ENCODE results near the gene PRF1.

Gene PRF1

DNA sequence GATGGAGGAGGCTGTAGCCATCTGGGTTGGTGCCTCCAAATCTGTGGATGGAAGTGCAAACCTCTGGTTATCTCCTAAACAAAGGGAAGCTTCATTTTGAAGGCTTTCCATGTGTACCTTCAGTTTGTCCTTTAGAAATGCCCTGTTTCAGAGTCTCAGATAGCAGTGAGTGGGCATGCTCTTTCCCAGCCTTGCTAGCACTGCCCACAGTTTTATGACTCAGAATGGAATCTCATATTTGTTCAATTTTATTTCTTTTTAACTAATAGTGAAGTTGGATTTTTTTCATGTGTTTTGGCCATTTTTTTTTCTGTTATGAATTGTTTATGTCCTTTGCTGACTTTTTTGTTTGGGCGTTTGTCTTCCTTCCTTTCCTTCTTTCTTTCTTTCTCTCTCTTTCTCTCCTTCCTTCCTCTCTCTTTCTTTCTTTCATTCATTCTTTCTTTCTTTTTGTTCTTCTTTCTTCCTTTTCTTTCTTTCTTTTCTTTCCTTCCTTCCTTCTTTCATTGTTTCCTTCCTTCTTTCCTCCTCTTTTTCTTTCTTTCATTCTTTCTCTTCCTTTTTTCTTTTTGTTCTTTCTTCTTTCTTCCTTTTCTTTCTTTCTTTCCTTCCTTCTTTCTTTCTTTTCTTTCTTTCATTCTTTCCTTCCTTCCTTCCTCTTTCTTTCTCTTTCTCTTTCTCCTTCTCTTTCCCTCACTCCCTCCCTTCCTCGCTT lies 25.6 kb downstream of the PRF1 start:
- no peak for DNase-seq (ENCODE audit: low read depth, low spot score)

DNA sequence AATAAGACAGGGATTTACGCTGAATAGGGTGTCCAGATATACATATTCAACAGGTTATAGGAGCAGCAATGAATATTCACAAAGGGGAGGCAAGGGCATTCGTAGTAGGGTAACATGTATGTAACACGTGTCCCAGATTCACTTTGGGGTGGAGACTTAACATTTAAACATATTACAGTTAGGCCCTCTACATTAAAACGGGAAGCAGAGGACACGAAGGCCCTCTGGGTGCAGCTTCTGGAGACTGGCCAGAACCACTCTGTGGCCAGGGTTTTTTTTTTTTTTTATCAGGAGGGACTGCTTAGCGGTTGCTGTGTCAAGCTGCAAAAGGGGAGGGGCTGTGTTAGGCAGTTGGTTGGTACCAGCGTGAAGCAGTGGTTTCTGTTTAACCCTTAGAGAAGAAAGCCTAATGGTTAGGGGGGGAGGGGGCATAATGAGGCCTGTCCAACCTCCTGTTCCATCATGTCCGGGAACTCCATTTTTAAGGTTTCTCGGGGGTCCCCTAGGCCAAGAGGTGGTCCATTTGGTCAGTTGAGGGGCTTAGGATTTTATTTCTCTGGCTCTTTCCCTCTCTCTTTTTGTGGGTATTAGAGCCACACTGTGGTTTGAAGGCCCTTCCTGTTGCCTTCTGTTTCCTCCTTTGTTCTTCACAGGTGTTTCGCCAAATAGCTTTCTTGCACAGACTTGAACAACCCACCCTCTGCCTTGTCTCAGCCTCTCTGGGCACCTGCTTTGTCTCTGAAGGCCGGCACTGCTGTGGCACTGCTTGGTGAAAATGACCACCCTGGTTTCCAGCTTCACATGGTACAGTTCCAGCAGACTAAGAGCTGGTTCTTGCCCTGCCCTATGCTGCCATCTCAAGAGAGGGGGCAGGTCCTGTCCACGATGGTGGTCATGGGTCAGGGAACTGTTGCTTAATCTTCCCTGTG lies 26.4 kb downstream of the PRF1 start:
- no peak for DNase-seq (ENCODE audit: low read depth, low spot score)

DNA sequence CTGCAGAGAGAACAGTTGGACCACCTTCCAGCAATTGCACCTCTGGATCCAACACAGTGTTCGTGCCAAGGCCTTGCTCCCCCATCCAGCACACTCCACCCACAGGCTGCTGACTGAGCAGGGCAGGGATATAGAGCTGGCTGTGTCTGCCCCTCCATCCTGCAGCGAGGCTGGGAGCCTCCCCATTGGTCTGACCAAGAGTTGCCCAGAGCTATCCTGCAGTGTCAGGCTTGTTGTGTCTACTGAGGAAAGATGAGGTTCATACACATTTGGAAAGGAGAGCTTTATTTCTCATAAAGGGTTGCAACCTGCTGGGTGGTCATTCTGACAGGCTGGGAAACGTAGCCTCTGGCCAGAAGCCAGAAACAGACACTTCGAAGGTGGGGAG lies 27.1 kb downstream of the PRF1 start:
- no peak for DNase-seq (ENCODE audit: low read depth, low spot score)

DNA sequence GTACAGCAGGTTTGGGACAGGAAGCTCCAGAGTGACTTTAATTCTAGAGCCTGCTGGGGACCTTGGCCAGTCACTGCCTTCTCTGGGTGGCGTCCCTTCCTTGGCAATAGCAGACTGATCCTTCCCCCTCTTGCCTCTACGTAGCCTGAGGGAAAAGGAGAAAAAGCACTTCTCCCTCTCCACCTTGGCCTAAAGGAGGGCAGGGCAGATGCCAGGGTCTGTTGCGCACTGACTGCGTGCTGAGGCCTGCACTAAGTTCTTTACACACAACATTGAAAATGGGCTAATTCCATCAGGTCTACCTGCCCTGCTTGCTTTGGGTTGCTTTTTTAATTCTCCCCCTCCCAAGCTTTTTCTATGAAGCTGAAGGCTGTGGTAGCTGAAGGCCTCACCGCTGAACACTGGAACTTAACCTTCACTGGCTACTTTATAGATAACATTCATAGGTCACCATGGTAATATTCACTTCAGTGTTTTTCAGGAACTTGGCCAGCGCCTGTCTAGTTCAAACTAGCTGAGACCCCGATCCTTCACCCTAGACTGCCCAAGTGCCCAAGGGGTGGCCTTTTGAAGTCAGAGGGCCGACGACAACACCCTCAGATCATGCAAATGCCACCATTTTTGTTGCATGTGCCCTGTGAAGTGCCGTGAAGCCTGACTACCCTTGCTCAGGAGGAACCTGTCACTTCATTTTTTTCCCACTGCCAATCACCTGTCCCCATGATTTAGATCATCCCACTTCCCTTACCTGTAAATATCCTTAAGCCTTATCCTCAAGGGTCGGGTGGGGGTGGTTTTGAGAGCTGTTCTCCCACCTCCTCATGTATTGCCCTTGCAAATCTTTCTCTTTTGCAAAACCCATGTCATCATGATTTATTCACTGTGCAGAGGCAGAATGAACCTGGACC lies 28.7 kb downstream of the PRF1 start:
- no peak for DNase-seq (ENCODE audit: low read depth, low spot score)

DNA sequence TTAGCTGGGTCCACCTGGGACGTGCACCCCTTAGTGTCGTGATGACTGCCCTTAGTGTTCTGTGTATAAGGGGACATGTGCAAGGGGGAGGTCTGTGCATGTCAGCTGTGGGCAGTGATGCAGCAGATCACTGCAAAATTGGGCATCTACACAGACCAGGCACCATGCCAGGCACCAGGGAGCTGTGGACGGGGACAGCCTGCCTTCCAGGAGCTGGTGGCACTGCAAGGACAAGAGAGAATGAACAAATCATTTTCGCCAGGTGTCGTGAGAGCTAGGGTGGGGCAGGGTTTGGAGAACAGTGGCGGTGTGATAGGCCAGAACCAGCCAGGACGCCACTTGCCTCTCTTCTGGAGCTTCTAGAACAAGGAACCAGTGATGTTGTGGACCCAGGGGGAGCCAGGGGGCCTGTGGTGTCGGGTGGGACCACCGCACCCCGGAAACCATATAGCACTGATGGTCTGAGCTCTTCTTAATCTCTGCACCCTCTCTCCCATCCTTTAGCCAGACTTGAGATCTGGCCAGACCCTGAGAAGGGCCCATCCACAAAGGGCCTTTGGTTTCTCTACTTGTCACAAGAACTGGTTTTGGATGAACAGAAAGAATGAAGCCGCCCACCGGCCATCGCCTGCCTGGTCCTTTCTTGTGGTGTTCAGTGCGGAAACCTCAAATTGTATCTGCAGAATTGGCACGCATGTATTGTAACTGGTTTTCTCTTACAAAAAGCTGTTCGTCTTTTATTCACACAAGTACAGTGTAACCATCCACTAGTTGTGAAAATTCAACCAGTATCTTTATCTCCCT lies 30.7 kb downstream of the PRF1 start:
- no peak for DNase-seq (ENCODE audit: low read depth, low spot score)

DNA sequence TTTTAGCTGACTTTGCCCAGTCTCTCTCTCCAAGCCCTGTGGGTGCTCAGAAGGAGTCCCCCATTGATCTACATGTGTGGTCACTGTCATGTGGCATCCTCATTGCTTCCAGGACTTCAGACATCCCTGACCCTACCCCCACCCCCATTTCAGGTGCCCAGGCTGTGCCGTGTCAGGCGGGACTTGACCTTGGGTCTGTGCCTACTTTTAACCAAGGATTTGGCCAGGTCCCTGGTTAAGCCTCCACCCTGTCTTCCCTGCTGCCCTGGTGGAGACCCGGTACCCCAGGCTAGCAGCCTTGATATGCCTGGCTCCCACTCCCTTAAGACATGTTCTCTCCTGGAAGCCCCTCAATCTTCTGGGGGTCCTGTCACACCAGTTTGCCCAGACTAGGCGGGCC lies 31.3 kb downstream of the PRF1 start:
- no peak for DNase-seq (ENCODE audit: low read depth, low spot score)

DNA sequence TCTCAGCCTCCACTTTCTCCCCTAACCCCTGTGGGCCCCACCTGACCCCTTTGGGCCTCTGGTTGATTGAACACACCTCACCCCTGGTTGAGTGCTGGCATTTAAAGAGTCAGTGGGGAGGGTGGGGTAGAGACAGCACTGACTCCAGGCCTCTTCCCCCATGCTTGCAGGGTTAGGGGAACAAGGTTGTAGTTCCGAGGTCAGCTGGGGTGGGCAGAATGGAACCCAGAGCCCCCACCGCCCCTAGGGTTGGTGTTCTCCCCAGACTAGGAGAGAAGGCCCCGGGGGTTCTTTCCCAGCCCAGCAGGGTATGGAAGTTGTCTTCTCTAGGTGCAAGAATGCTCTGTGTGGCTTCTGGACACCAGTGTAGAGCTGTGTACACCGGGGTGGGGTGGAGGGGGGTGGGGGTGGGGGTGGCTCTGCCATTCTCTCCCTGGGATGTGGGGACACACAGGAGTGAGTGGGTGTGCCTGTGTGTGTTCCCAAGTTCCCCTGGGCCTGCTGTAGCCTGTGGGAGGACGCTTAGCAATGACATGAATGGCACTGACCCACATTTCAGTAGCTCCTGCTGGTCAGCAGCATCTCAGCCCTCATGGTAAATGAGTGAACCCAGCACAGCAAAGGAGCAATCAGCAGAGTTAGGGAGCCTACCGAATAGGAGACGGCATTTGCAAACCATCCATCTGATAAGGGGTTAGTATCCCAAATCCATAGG lies 33.6 kb downstream of the PRF1 start:
- no peak for DNase-seq (ENCODE audit: low read depth, low spot score)

DNA sequence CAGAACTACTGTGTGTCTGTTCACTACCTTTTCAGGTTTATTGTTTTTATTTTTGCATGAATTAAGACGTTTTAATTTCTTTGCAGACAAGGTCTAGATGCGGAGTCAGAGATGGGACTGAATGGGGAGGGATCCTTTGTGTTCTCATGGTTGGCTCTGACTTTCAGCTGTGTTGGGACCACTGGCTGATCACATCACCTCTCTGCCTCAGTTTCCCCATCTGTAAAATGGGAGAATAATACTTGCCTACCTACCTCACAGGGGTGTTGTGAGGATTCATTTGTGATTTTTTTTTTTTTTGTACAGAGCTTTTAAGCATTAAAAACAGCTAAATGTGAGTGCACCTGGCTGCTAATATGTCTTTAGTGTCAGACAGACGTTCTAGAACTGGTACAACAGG lies 34.4 kb downstream of the PRF1 start:
- DNase-seq (ENCODE audit: low read depth, low spot score): no peak

DNA sequence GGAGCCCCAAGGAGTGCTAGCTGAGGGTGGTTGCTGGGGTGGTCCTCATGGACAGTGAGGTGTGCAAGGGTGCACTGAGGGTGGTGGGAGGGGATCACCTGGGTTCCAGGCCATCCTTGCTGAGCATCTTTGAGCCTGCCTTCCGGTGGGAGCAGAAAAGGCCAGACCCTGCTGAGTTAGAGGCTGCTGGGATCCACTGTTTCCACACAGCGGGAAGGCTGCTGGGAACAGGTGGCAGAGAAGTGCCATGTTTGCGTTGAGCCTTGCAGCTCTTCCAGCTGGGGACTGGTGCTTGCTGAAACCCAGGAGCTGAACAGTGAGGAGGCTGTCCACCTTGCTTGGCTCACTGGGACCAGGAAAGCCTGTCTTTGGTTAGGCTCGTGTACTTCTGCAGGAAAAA lies 34.9 kb downstream of the PRF1 start:
- no peak for DNase-seq (ENCODE audit: low read depth, low spot score)

DNA sequence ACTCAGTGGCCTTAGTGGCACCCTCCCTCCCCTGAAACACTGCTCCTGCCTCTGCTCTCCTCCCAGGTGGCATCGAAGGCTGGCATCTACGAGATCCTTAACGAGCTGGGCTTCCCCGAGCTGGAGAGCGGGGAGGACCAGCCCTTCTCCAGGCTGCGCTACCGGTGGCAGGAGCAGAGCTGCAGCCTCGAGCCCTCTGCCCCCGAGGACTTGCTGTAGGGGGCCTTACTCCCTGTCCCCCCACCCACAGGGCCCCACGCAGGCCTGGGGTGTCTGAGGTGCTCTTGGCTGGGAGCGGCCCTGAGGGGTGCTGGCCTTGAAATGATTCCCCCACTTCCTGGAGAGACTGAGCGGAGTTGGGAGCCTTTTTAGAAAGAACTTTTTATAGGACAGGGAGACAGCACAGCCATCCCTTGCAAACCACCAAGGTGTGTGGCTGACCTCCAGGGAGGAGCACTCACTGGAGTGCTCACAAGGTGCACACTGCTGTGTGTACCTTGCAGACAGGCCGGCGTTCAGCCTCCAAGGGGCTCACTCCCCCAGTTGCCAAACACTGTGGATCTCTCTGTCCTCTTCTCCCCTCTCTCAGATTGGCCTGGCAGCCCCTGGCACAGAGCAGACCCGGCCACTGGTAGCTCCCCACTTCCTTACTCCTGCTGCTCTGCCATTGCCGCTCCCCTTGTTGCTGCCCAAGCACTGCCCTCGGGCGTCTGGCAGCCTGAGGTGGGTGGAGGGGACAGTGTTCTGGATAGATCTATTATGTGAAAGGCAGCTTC lies 35.8 kb downstream of the PRF1 start:
- DNase-seq (ENCODE audit: low read depth, low spot score): no peak

DNA sequence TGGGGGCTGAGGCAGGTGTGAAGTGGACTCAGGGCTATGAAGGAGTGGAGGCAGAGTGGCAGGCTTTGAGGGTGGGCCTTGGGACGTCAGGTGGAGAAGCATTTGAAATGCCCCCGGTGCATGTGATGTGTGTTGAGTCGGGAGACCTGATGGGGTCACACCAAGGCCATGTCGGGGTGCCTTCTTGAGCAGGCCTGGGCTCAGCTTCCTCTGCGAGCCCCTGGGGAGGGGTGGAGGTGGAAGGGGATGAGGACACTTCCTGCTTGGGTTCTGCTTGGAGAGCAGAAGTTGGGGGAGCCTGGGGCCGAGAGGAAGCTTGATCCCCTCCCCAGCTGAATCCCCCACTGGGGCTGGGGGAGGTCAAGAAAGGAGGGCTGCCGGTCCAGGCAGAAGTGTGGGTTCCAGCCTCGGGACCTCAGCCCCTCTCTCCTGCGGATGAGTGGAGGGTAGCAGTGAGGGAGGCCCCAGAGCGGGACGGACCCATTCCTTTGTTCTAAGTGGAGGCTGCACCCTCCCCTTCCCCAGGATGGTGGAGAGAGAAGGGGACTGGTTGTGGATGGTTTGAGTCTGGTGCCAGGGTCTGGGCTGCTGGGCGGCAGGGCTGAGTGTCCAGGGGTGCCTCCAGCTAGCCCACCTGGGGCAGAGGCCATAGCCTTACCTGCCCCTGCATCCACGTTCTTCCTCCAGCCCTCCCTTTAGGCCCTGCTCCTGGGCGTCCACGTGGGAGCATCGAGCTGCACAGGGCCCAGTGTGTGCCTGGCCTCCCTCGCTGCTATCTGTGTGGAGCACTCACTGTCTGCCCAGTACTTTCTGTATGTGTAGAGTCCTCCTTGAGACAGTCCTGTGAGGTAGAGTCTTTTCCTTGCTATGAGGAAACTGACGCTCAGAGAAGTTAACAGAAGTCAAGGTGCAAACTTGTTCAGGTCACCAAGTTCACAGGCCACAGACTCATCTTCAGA lies 36.7 kb downstream of the PRF1 start:
- no peak for DNase-seq (ENCODE audit: low read depth, low spot score)

DNA sequence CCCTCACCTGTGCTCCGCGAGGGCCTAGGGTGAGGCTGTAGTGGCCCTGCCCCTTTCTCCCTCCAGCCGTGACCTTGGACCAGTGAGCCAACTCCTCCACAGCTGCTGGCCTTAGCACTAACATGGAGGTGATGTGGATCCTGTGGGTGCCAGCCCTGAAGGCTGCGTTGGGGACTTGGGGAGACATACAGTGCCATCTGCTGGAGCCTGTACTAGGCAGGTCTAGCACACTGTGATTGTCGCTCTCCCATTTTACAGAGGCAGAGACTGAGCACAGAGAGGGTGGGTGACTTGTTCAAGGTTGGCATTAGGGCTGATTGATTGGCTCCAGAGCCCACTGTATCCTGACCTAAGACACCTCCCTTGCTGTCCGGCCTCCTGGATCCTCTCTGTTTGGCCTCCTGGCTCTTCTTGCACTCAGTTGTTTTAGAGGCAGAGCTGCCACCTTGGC lies 37.6 kb downstream of the PRF1 start:
- DNase-seq (ENCODE audit: low read depth, low spot score): no peak

DNA sequence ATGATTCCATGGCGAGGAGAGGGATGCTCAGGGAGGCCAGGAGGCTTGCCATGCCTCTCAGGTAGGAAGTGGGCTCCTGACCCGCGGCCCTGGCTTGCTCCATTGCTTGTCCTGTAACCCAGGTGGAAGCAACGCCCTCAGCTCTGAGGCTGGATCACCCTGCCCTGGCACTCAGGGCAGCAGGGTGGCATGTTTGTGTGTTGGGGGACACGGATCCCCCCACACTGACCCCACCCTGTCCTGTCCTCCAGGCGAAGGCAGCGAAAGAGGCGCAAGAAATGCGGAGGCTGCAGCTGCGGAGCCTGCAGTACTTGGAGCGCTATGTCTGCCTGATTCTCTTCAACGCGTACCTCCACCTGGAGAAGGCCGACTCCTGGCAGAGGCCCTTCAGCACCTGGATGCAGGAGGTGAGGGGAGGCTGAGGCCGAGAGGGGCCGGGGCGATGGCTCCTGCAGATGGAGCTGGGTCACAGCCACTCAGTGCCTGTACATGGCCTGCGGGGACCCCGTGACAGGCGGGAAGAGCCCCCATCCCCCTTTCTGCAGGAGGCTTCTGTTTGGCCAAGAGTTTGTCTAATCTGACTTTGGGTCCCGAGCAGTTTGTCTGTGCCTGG lies 38.3 kb downstream of the PRF1 start:
- DNase-seq (ENCODE audit: low read depth, low spot score): no peak

DNA sequence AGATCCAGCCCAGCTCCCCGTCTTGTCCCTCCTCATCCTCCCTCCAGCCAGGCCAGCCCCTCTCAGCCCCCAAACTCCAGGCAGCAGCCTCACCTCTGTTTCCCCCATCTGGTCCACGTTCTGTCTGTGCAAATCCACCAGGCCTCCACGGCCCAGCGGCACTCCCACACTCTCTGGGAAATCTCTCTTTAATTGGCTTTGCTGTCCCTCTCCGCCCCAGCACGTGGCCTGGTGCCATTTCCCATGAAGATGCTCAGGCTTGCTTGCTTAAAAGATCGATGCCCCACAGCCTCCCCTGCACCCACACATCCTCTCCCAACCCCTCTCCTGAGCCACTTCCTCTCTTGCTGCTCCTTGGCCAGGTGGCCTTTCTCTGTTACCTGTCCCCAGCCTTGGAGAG lies 39.3 kb downstream of the PRF1 start:
- no peak for DNase-seq (ENCODE audit: low read depth, low spot score)

DNA sequence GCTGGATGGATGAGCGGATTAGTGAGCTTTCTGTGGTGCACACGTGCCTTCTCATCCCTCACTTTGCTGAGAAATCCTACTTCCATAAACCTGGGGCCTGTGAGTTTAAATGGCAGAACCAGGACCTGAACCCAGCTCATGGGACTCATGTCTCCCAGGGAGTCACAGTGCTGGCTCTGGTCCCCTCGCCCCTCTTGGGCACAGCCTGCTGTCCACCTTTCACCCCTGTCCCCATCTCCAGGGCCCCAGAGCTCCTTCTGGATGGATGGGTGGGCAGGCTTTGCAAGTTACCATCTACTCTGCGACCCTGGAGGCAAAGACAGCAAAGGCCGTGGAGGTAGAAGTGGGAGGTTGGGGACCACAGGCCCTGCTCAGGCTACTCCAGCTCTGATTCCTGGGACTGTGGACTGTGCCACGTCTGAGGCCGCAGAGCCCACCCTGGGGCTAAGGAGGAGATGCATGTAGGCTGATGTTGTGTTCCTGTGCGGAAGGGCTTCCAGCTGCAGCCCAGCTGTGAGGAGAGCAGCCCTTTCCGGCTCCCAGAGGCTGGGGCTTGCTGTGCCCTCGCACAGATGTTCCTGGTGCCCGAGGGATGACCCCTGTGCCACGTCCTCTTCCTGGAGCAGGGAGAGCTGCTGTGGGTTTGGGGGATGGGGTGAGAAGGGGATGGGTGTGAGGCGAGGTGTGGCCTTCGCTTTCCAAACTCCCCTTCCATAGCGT lies 40.3 kb downstream of the PRF1 start:
- no peak for DNase-seq (ENCODE audit: low read depth, low spot score)

DNA sequence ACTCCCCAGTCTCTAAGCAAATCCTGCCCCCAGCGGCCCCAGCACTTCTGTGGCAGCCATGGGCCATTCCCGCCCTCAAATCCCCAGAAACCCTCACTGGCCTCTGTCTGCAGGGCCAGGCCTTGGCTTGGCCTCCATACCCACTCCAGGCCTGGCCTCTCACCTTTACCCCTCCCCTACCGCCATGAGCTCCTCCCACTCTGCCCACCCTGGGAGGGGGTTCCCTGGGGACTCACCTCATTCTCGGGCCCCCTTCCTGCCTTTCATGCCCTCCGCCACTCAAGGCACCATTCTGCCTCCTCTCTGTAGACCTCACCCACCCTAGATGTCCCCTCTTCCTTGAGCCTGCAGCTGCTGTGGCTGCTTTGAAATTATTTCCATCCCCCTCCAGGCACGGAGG lies 41.0 kb downstream of the PRF1 start:
- no peak for DNase-seq (ENCODE audit: low read depth, low spot score)

DNA sequence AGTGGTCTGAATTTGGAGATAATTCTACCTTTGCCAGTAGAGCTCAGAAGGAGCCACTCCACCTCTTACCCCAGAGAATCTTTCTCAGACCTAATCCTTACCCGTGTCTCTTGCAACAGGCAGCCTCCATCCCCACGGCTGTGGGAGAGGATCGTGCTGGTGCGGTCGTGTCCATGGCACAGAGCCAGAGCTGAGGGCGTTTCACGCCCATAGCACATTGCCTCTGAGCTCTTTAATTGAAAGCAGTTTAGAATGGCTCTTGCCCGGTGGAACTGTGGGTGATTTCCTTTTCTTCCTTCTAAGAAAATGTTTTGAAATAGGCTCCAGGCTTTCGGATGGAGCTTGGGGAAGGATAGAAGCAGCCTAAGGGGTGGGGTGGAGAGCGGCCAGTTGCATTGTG lies 41.5 kb downstream of the PRF1 start:
- no peak for DNase-seq (ENCODE audit: low read depth, low spot score)

Measured in brain pericyte (primary cell).